HEK293 (cell line): ENCODE results near the gene RGS19.

Experiments used
- BCL11B ChIP-seq: fragments of 450-650 bp; formaldehyde crosslinking; IDR thresholded peaks from 2 replicates; pipeline ENCODE4 v1.5.1; 2016; ENCODE audit warnings: low read depth, missing biosample characterization, missing genetic modification characterization
- GFI1B ChIP-seq: fragments of 450-650 bp; formaldehyde crosslinking; IDR thresholded peaks from 2 replicates; pipeline ENCODE4 v1.5.1; 2016; ENCODE audit warnings: missing biosample characterization, missing genetic modification characterization
- HOXA7 ChIP-seq: sonication (generic); formaldehyde crosslinking; IDR thresholded peaks from 2 replicates; pipeline ENCODE4 v1.8.1; 2022; ENCODE audit warnings: missing genetic modification reagents, borderline replicate concordance
- KLF8 ChIP-seq: fragments of 450-650 bp; formaldehyde crosslinking; IDR thresholded peaks from 2 replicates; pipeline ENCODE4 v1.5.1; 2016; ENCODE audit warnings: missing biosample characterization, missing genetic modification characterization
- SP3 ChIP-seq: fragments of 450-650 bp; formaldehyde crosslinking; IDR thresholded peaks from 2 replicates; pipeline ENCODE4 v1.5.1; 2016; ENCODE audit warnings: missing biosample characterization, missing genetic modification characterization
- TSHZ1 ChIP-seq: fragments of 450-650 bp; formaldehyde crosslinking; IDR thresholded peaks from 2 replicates; pipeline ENCODE4 v1.5.1; 2016; ENCODE audit warnings: missing biosample characterization, missing genetic modification characterization, borderline replicate concordance
- YY2 ChIP-seq: fragments of 450-650 bp; formaldehyde crosslinking; IDR thresholded peaks from 2 replicates; pipeline ENCODE4 v1.5.1; 2016; ENCODE audit warnings: missing biosample characterization, missing genetic modification characterization
- ZBTB44 ChIP-seq: fragments of 450-650 bp; IDR thresholded peaks from 2 replicates; pipeline ENCODE4 v1.5.1; 2018; ENCODE audit warnings: missing biosample characterization, mild to moderate bottlenecking, missing genetic modification characterization
- ZNF155 ChIP-seq: fragments of 450-650 bp; formaldehyde crosslinking; IDR thresholded peaks from 2 replicates; pipeline ENCODE4 v1.5.1; 2016; ENCODE audit warnings: missing biosample characterization, missing genetic modification characterization
- ZNF169 ChIP-seq: fragments of 450-650 bp; formaldehyde crosslinking; IDR thresholded peaks from 2 replicates; pipeline ENCODE4 v1.5.1; 2016; ENCODE audit warnings: missing biosample characterization, missing genetic modification characterization
- ZNF174 ChIP-seq: fragments of 450-650 bp; formaldehyde crosslinking; IDR thresholded peaks from 2 replicates; pipeline ENCODE4 v1.5.0; 2017; ENCODE audit warnings: missing biosample characterization, mild to moderate bottlenecking, missing genetic modification characterization
- ZNF2 ChIP-seq: fragments of 450-650 bp; formaldehyde crosslinking; IDR thresholded peaks from 2 replicates; pipeline ENCODE4 v1.5.1; 2016; ENCODE audit warnings: missing biosample characterization, missing genetic modification characterization
- ZNF324 ChIP-seq: fragments of 450-650 bp; formaldehyde crosslinking; IDR thresholded peaks from 2 replicates; pipeline ENCODE4 v1.5.1; 2016; ENCODE audit warnings: missing biosample characterization, missing genetic modification characterization
- ZNF341 ChIP-seq: fragments of 450-650 bp; formaldehyde crosslinking; IDR thresholded peaks from 2 replicates; pipeline ENCODE4; 2016; ENCODE audit warnings: low read depth, missing biosample characterization, missing genetic modification characterization
- ZNF473 ChIP-seq: fragments of 450-650 bp; formaldehyde crosslinking; IDR thresholded peaks from 2 replicates; pipeline ENCODE4 v1.5.1; 2017; ENCODE audit warnings: missing biosample characterization, missing genetic modification characterization
- ZNF529 ChIP-seq: fragments of 450-650 bp; formaldehyde crosslinking; IDR thresholded peaks from 2 replicates; pipeline ENCODE4 v1.5.1; 2017; ENCODE audit warnings: missing genetic modification characterization, missing biosample characterization; ENCODE audit not compliant: insufficient replicate concordance
- ZNF596 ChIP-seq: fragments of 450-650 bp; IDR thresholded peaks from 2 replicates; pipeline ENCODE4 v1.5.0; 2018; ENCODE audit warnings: missing biosample characterization, mild to moderate bottlenecking, missing genetic modification characterization, moderate library complexity
- ZNF629 ChIP-seq: fragments of 450-650 bp; formaldehyde crosslinking; IDR thresholded peaks from 2 replicates; pipeline ENCODE4 v1.5.1; 2017; ENCODE audit warnings: missing biosample characterization, missing genetic modification characterization
- ZNF645 ChIP-seq: fragments of 450-650 bp; formaldehyde crosslinking; IDR thresholded peaks from 2 replicates; pipeline ENCODE4; 2016; ENCODE audit warnings: missing biosample characterization, missing genetic modification characterization
- ZNF664 ChIP-seq: fragments of 450-650 bp; formaldehyde crosslinking; IDR thresholded peaks from 2 replicates; pipeline ENCODE4 v1.5.1; 2016; ENCODE audit warnings: missing biosample characterization, missing genetic modification characterization
- ZNF785 ChIP-seq: fragments of 450-650 bp; formaldehyde crosslinking; IDR thresholded peaks from 2 replicates; pipeline ENCODE4 v1.5.1; 2016; ENCODE audit warnings: missing biosample characterization, missing genetic modification characterization
- TF ChIP-seq, protein P1 (sequence below): fragments of 450-650 bp; formaldehyde crosslinking; IDR thresholded peaks from 2 replicates; pipeline ENCODE4 v1.5.1; 2016; ENCODE audit warnings: missing biosample characterization, missing genetic modification characterization
- TF ChIP-seq, protein P2 (sequence below): fragments of 450-650 bp; formaldehyde crosslinking; IDR thresholded peaks from 2 replicates; pipeline ENCODE4 v1.5.1; 2016; ENCODE audit warnings: missing biosample characterization, missing genetic modification characterization
- TF ChIP-seq, protein P3 (sequence below): fragments of 450-650 bp; formaldehyde crosslinking; IDR thresholded peaks from 2 replicates; pipeline ENCODE4 v1.5.1; 2016; ENCODE audit warnings: missing biosample characterization, missing genetic modification characterization
- TF ChIP-seq, protein P4 (sequence below): fragments of 450-650 bp; formaldehyde crosslinking; optimal IDR thresholded peaks from 2 replicates; pipeline ENCODE3; 2016; ENCODE audit warnings: missing biosample characterization, mild to moderate bottlenecking, missing genetic modification characterization
- TF ChIP-seq, protein P5 (sequence below): fragments of 450-650 bp; formaldehyde crosslinking; IDR thresholded peaks from 2 replicates; pipeline ENCODE4 v1.5.1; 2016; ENCODE audit warnings: missing biosample characterization, missing genetic modification characterization

Gene RGS19

DNA sequence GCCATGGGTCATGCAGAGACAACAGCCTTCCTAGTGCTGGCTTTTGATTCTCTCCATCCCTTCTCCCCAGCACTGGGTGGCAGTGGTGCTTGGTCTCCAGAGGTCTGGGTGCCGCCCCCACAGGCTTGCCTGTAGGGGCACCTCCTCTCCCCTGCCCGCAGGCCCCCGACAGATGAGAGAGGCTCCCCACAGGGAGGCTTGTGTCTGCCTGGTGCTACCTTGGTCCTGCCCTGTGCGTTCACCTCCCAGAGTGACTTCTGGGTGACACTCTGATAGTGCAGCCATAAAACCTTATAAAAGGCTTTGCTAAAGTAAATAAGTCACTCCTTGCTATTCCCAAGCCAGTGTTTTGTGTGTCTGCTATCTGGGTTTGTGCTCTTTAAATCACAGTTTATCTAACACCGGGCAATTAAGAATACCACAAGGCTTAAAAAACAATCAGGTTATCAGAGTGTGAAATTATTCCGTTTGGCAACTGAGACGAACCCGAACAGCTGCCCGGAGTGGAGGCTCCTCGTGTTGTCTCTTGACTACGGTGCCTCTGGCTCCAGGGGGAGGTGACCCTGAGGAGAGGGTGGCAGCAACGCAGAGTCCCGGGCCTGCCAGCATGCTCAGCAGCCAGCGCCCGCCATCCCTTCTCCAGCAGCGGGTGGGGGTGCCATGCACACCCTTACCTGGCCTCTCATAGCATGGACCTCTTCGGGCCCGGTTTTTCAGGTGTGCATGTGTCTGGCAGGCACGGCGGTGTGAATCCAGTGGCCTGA lies 48.8 kb downstream of the RGS19 start (continued):
- TF ChIP-seq, protein P1, sequence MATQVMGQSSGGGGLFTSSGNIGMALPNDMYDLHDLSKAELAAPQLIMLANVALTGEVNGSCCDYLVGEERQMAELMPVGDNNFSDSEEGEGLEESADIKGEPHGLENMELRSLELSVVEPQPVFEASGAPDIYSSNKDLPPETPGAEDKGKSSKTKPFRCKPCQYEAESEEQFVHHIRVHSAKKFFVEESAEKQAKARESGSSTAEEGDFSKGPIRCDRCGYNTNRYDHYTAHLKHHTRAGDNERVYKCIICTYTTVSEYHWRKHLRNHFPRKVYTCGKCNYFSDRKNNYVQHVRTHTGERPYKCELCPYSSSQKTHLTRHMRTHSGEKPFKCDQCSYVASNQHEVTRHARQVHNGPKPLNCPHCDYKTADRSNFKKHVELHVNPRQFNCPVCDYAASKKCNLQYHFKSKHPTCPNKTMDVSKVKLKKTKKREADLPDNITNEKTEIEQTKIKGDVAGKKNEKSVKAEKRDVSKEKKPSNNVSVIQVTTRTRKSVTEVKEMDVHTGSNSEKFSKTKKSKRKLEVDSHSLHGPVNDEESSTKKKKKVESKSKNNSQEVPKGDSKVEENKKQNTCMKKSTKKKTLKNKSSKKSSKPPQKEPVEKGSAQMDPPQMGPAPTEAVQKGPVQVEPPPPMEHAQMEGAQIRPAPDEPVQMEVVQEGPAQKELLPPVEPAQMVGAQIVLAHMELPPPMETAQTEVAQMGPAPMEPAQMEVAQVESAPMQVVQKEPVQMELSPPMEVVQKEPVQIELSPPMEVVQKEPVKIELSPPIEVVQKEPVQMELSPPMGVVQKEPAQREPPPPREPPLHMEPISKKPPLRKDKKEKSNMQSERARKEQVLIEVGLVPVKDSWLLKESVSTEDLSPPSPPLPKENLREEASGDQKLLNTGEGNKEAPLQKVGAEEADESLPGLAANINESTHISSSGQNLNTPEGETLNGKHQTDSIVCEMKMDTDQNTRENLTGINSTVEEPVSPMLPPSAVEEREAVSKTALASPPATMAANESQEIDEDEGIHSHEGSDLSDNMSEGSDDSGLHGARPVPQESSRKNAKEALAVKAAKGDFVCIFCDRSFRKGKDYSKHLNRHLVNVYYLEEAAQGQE (tag by site-specific recombination) = no peak
- TF ChIP-seq ZNF664 (tag by site-specific recombination) (no peak), KLF8 (tag by site-specific recombination) (peak; percentile 88), ZBTB44 (tag by site-specific recombination) (0 out of 2 replicates have a peak, but pooled peaks have one; percentile 29), ZNF174 (no peak), ZNF2 (tag by site-specific recombination) (no peak), ZNF529 (tag by site-specific recombination) (no peak), ZNF473 (no peak), ZNF341 (tag by site-specific recombination) (peak; percentile 66), ZNF169 (tag by site-specific recombination) (no peak), ZNF645 (no peak), ZNF629 (tag by site-specific recombination) (peak; percentile 65), ZNF155 (no peak), ZNF324 (tag by site-specific recombination) (no peak), TSHZ1 (tag by site-specific recombination) (peak; percentile 89; the same call in 1 of the 2 replicates), GFI1B (peak; percentile 89), ZNF785 (no peak), BCL11B (tag by site-specific recombination) (no peak), SP3 (tag by site-specific recombination) (no peak), ZNF596 (tag by site-specific recombination) (no peak; the same call in 1 of the 2 replicates), HOXA7 (CRISPR knock-in tag) (no peak), YY2 (tag by site-specific recombination) (no peak)
- TF ChIP-seq, protein P2, sequence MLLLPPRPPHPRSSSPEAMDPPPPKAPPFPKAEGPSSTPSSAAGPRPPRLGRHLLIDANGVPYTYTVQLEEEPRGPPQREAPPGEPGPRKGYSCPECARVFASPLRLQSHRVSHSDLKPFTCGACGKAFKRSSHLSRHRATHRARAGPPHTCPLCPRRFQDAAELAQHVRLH = peak; percentile 96
- TF ChIP-seq, protein P3, sequence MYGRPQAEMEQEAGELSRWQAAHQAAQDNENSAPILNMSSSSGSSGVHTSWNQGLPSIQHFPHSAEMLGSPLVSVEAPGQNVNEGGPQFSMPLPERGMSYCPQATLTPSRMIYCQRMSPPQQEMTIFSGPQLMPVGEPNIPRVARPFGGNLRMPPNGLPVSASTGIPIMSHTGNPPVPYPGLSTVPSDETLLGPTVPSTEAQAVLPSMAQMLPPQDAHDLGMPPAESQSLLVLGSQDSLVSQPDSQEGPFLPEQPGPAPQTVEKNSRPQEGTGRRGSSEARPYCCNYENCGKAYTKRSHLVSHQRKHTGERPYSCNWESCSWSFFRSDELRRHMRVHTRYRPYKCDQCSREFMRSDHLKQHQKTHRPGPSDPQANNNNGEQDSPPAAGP = peak; percentile 100
- TF ChIP-seq, protein P4, sequence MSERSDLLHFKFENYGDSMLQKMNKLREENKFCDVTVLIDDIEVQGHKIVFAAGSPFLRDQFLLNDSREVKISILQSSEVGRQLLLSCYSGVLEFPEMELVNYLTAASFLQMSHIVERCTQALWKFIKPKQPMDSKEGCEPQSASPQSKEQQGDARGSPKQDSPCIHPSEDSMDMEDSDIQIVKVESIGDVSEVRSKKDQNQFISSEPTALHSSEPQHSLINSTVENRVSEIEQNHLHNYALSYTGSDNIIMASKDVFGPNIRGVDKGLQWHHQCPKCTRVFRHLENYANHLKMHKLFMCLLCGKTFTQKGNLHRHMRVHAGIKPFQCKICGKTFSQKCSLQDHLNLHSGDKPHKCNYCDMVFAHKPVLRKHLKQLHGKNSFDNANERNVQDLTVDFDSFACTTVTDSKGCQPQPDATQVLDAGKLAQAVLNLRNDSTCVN (tag by site-specific recombination) = no peak
- TF ChIP-seq, protein P5, sequence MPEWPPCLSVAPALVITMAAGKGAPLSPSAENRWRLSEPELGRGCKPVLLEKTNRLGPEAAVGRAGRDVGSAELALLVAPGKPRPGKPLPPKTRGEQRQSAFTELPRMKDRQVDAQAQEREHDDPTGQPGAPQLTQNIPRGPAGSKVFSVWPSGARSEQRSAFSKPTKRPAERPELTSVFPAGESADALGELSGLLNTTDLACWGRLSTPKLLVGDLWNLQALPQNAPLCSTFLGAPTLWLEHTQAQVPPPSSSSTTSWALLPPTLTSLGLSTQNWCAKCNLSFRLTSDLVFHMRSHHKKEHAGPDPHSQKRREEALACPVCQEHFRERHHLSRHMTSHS = no peak
